HepG2 (cell line): ENCODE data around the gene WWP2. TPM values are rescaled to one million over a fixed set of nuclear protein-coding genes. Genes with fewer than 3 reads are reported as not detected.

Experiments used
- BRD4 ChIP-seq: sonication (generic); formaldehyde crosslinking; IDR thresholded peaks from 2 replicates; pipeline ENCODE4 v1.4.0; 2020; ENCODE audit warnings: missing genetic modification reagents
- FOSL1 ChIP-seq: sonication (generic); formaldehyde crosslinking; IDR thresholded peaks from 2 replicates; pipeline ENCODE4 v1.9.0; 2021; ENCODE audit warnings: missing genetic modification reagents, borderline replicate concordance
- GPN1 ChIP-seq: sonication (generic); formaldehyde crosslinking; IDR thresholded peaks from 2 replicates; pipeline ENCODE4 v1.5.1; 2020; ENCODE audit warnings: missing genetic modification reagents, borderline replicate concordance
- IKZF5 ChIP-seq: IDR thresholded peaks from 2 replicates; pipeline ENCODE4 v1.6.1; 2018; ENCODE audit warnings: missing genetic modification reagents, mild to moderate bottlenecking, missing compliant biosample characterization
- MIER2 ChIP-seq: IDR thresholded peaks from 2 replicates; pipeline ENCODE4 v1.6.1; 2016; ENCODE audit warnings: missing biosample characterization, missing genetic modification reagents
- MYNN ChIP-seq: sonication (generic); formaldehyde crosslinking; IDR thresholded peaks from 2 replicates; pipeline ENCODE4 v1.4.0; 2020; ENCODE audit warnings: mild to moderate bottlenecking, low read depth, missing genetic modification reagents
- NKX3-1 ChIP-seq: sonication (generic); formaldehyde crosslinking; IDR thresholded peaks from 2 replicates; pipeline ENCODE4 v1.5.0; 2020; ENCODE audit warnings: missing genetic modification reagents
- NRL ChIP-seq: sonication (generic); formaldehyde crosslinking; IDR thresholded peaks from 2 replicates; pipeline ENCODE4 v1.5.0; 2020; ENCODE audit warnings: missing genetic modification reagents, mild to moderate bottlenecking, moderate library complexity, borderline replicate concordance
- PCBP2 ChIP-seq: fragments of 200-400 bp; formaldehyde crosslinking; optimal IDR thresholded peaks from 2 replicates; pipeline ENCODE3; 2018; ENCODE audit warnings: low read length, low read depth; ENCODE audit not compliant: poor library complexity, severe bottlenecking
- PRDM4 ChIP-seq: sonication (generic); formaldehyde crosslinking; IDR thresholded peaks from 2 replicates; pipeline ENCODE4 v1.9.0; 2021; ENCODE audit warnings: missing genetic modification reagents, borderline replicate concordance
- RELA ChIP-seq: sonication (generic); formaldehyde crosslinking; IDR thresholded peaks from 2 replicates; pipeline ENCODE4 v1.4.0; 2020; ENCODE audit warnings: missing genetic modification reagents
- SETDB1 ChIP-seq: sonication (generic); formaldehyde crosslinking; IDR thresholded peaks from 2 replicates; pipeline ENCODE4 v1.5.1; 2020; ENCODE audit warnings: missing genetic modification reagents, mild to moderate bottlenecking, borderline replicate concordance
- ZBTB7B ChIP-seq: sonication (generic); formaldehyde crosslinking; IDR thresholded peaks from 2 replicates; pipeline ENCODE4 v1.4.0; 2020; ENCODE audit warnings: missing genetic modification reagents
- ZMAT5 ChIP-seq: sonication (generic); formaldehyde crosslinking; IDR thresholded peaks from 2 replicates; pipeline ENCODE4 v1.5.0; 2020; ENCODE audit warnings: mild to moderate bottlenecking, low read depth, missing genetic modification reagents, borderline replicate concordance
- ZNF317 ChIP-seq: sonication (generic); formaldehyde crosslinking; IDR thresholded peaks from 2 replicates; pipeline ENCODE4 v1.5.0; 2020; ENCODE audit warnings: mild to moderate bottlenecking, missing genetic modification reagents
- ZNF343 ChIP-seq: sonication (generic); formaldehyde crosslinking; IDR thresholded peaks from 2 replicates; pipeline ENCODE4 v1.4.0; 2020; ENCODE audit warnings: mild to moderate bottlenecking, missing genetic modification reagents
- ZNF598 ChIP-seq: sonication (generic); formaldehyde crosslinking; IDR thresholded peaks from 2 replicates; pipeline ENCODE4 v1.5.1; 2020; ENCODE audit warnings: mild to moderate bottlenecking, missing genetic modification reagents, borderline replicate concordance
- polyA plus RNA-seq, 8 experiments: library from polyadenylated mRNA; depleted of rRNA in 3 of 8; stranded (reverse) in 7 of 8; unstranded in 1 of 8; fragments of >200 nt; fragmentation: Illumina TruSeq in 4 of 8; extraction: Trizol in 4 of 8; gene quantifications; 2 replicates each; pipeline versions ENCODE4 v1.2.1 to v1.2.3, GENCODE V29; 2011 to 2016; ENCODE audit warnings: low read depth in 4 of 8, missing spikeins in 1 of 8, mixed read lengths in 1 of 8; ENCODE audit not compliant: insufficient read depth in 1 of 8
- total RNA-seq, 5 experiments: library from RNA; depleted of rRNA; stranded (reverse); fragments of >200 nt; fragmentation: Illumina TruSeq; extraction: Trizol; gene quantifications; 2 replicates each; pipeline ENCODE4 v1.2.3, GENCODE V29; 2016; ENCODE audit warnings: low read depth in 1 of 5
- TF ChIP-seq, protein P1 (sequence below): sonication (generic); formaldehyde crosslinking; IDR thresholded peaks from 2 replicates; pipeline ENCODE4 v1.4.0; 2020; ENCODE audit warnings: missing genetic modification reagents
- TF ChIP-seq, protein P2 (sequence below), 2 experiments: IDR thresholded peaks; 2 replicates each; pipeline ENCODE4 v1.6.1; 2011 to 2012; ENCODE audit warnings: low read length in 2 of 2, borderline replicate concordance in 1 of 2, low read depth in 1 of 2, mild to moderate bottlenecking in 1 of 2, moderate library complexity in 1 of 2

Gene WWP2
- total and polyA plus RNA-seq, 2 of the 13 experiments (the other 11 are each of a cell fraction or from before 2014, with no cell fraction given) = 11.4 to 28.2 TPM

GRCh38 chr16:69754469-69755310, 7.4 kb upstream of the WWP2 start, which contains the start of gene NOB1 (continued):
- TF ChIP-seq, protein P1, sequence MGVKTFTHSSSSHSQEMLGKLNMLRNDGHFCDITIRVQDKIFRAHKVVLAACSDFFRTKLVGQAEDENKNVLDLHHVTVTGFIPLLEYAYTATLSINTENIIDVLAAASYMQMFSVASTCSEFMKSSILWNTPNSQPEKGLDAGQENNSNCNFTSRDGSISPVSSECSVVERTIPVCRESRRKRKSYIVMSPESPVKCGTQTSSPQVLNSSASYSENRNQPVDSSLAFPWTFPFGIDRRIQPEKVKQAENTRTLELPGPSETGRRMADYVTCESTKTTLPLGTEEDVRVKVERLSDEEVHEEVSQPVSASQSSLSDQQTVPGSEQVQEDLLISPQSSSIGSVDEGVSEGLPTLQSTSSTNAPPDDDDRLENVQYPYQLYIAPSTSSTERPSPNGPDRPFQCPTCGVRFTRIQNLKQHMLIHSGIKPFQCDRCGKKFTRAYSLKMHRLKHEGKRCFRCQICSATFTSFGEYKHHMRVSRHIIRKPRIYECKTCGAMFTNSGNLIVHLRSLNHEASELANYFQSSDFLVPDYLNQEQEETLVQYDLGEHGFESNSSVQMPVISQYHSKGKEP (CRISPR knock-in tag) = no peak
- TF ChIP-seq MYNN (CRISPR knock-in tag) = peak; percentile 92
- TF ChIP-seq ZMAT5 = no peak
- TF ChIP-seq ZNF598 (CRISPR knock-in tag) = peak; percentile 99
- TF ChIP-seq NKX3-1 = peak; percentile 81
- TF ChIP-seq ZNF343 = peak; percentile 75; the same call in 1 of the 2 replicates
- TF ChIP-seq NRL (CRISPR knock-in tag) = peak; percentile 97; the same call in 1 of the 2 replicates
- TF ChIP-seq SETDB1 (CRISPR knock-in tag) = no peak
- 0 out of 2 replicates have a peak, but pooled peaks have one; percentile 82 for TF ChIP-seq ZNF317 (CRISPR knock-in tag)
- TF ChIP-seq MIER2 = peak; percentile 78
- TF ChIP-seq GPN1 (CRISPR knock-in tag) = peak; percentile 92; the same call in 1 of the 2 replicates
- TF ChIP-seq FOSL1 (CRISPR knock-in tag) = no peak
- no peak for TF ChIP-seq PCBP2
- peak; percentile 92 for TF ChIP-seq IKZF5 (CRISPR knock-in tag)
- TF ChIP-seq RELA (CRISPR knock-in tag) = peak; percentile 94
- TF ChIP-seq, protein P2, sequence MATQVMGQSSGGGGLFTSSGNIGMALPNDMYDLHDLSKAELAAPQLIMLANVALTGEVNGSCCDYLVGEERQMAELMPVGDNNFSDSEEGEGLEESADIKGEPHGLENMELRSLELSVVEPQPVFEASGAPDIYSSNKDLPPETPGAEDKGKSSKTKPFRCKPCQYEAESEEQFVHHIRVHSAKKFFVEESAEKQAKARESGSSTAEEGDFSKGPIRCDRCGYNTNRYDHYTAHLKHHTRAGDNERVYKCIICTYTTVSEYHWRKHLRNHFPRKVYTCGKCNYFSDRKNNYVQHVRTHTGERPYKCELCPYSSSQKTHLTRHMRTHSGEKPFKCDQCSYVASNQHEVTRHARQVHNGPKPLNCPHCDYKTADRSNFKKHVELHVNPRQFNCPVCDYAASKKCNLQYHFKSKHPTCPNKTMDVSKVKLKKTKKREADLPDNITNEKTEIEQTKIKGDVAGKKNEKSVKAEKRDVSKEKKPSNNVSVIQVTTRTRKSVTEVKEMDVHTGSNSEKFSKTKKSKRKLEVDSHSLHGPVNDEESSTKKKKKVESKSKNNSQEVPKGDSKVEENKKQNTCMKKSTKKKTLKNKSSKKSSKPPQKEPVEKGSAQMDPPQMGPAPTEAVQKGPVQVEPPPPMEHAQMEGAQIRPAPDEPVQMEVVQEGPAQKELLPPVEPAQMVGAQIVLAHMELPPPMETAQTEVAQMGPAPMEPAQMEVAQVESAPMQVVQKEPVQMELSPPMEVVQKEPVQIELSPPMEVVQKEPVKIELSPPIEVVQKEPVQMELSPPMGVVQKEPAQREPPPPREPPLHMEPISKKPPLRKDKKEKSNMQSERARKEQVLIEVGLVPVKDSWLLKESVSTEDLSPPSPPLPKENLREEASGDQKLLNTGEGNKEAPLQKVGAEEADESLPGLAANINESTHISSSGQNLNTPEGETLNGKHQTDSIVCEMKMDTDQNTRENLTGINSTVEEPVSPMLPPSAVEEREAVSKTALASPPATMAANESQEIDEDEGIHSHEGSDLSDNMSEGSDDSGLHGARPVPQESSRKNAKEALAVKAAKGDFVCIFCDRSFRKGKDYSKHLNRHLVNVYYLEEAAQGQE (IDR thresholded peaks at IDR 0.05; ENCODE audit: borderline replicate concordance in 1 of 2, low read depth in 1 of 2, low read length in 2 of 2) = peak in 1 of 2 experiments; percentile 59; a peak in 2 of 4 replicates
- peak; percentile 98 for TF ChIP-seq BRD4 (CRISPR knock-in tag)
- TF ChIP-seq ZBTB7B (CRISPR knock-in tag) = peak; percentile 74; the same call in 1 of the 2 replicates
- TF ChIP-seq PRDM4 (CRISPR knock-in tag) = no peak
